ENCODE measurements around the gene CCDC197.

DNA sequence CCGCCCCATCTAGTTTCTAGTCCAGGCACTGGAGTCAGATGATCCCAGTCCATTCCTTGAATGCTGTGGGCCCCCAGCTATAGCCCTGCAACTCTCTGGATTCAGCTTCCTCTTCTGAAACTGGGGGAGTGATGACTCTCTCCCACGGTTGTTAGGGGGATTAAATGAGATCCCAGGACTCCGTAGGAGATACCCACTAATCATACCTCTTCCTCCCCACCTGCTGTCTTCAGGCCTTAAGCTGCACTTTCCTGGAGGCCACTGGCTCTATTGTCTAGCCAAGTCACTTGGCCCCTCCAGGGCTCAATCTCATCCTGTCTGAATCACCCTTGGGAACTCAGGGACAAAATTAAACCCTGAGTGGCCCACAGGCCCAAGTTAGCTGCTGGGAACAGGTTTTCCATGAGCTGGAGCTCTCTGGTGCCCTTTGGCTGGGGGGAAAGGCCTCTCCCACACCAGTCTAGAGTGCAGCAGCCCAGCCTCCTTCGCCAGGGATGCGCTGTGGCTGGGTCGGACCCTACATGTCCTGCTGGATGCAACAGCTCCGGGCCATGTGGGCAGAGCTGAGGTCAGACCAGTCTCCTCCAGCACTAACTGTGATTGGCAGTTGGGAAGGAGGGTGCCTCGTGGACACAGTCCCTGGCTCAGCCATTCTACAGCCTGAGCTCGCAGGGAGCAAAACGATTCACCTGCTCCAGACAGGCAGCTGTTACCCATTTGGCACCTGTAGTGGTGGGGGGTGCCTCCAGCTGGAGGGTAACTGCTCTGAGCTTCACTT lies 14.7 kb upstream of the CCDC197 start:
- TF ChIP-seq, protein P1, sequence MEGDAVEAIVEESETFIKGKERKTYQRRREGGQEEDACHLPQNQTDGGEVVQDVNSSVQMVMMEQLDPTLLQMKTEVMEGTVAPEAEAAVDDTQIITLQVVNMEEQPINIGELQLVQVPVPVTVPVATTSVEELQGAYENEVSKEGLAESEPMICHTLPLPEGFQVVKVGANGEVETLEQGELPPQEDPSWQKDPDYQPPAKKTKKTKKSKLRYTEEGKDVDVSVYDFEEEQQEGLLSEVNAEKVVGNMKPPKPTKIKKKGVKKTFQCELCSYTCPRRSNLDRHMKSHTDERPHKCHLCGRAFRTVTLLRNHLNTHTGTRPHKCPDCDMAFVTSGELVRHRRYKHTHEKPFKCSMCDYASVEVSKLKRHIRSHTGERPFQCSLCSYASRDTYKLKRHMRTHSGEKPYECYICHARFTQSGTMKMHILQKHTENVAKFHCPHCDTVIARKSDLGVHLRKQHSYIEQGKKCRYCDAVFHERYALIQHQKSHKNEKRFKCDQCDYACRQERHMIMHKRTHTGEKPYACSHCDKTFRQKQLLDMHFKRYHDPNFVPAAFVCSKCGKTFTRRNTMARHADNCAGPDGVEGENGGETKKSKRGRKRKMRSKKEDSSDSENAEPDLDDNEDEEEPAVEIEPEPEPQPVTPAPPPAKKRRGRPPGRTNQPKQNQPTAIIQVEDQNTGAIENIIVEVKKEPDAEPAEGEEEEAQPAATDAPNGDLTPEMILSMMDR (conservative IDR thresholded peaks at IDR 0.05; ENCODE audit: low read length): no peak
- no peak for TF ChIP-seq EZH2phosphoT487 (IDR thresholded peaks at IDR 0.05; ENCODE audit: borderline replicate concordance, low read depth, low read length)

Data from OCI-LY7 (cell line).